Measurements from ENCODE around the gene NELFB.

GRCh38 chr9:137224830-137225694 lies 30.1 kb upstream of the NELFB start, which contains the start of gene CYSRT1:
- TF ChIP-seq POLR2AphosphoS5 (IDR thresholded peaks at IDR 0.05) (no peak), CTCF (IDR thresholded peaks at IDR 0.05) (no peak), POLR2A (IDR thresholded peaks at IDR 0.05) (no peak)
